Activated T-cell treated with anti-CD3 and anti-CD28 coated beads, Interleukin-2, amount 50 U/mL, for 1 hour (primary cell): ENCODE data around the gene ZNF177.
"Not testable (repeated sequence)": the region's sequence is repeated elsewhere in the genome, so short reads cannot be mapped to it uniquely, and the experiment has no call there.

ENCODE experiments used
- DNase-seq: peaks from one replicate; pipeline ENCODE4 v3.0.0-alpha.2; 2020

ZNF177 gene

DNA sequence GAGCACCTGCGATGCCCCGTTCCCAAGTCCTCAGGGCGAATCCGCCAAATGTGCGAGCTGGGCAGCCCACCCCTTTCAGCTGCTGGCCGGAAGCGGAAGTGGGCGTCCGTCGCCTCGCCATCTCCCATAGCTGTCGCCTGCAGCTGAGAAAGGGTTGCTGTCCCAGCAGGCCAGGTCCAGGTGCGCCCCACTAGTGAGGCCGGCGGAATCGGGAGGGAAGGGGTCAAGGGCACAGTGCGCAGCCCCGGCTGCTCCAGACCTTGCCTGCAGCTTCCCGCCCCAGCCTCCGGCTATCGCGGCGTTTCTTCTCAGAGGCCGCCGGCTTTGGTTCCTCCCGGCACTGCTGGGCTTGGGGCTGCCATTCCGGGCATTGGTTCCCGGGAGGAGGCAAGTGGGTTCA lies at the start of gene ZNF177:
TSS of gene ZNF177 (plus strand) at position 109 of the 400 bp plus-strand sequence. CDS start 15,299 bp downstream, outside the sequence.
- no peak for DNase-seq

DNA sequence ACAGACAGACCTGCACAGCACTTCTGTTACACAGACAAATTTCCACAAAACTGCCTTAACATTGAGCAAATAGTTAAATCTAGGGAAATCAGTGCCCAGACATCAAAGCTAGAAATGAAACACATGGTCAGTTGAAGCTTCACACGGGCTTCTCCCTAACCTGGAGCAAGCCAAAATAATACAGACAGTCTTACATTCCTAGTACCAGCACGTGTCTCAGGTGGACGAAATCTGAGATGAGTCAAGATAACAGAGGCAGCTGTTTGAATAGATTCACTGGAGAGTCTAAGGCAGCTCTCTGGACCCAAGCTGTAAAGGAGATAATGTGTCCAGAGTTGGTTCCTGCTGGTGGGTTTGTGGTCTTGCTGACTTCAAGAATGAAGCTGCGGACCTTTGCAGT lies 49.1 kb upstream of the ZNF177 start:
- DNase-seq: no peak

DNA sequence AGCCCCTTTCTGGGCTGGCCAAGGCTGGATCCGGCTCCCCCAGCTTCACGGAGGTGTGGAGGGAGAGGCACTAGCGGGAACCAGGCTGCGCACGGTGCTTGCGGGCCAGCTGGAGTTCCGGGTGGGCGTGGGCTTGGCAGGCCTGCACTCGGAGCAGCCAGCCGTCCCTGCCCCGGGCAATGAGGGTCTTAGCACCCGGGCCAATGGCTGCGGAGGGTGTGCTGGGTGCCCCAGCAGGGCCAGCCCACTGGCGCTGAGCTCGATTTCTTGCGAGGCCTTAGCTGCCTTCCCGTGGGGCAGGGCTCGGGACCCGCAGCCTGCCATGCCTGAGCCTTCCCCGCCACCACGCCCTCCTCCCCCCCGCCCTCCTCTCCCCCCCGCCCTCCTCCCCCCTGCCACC lies 41.5 kb upstream of the ZNF177 start:
- DNase-seq: no peak

DNA sequence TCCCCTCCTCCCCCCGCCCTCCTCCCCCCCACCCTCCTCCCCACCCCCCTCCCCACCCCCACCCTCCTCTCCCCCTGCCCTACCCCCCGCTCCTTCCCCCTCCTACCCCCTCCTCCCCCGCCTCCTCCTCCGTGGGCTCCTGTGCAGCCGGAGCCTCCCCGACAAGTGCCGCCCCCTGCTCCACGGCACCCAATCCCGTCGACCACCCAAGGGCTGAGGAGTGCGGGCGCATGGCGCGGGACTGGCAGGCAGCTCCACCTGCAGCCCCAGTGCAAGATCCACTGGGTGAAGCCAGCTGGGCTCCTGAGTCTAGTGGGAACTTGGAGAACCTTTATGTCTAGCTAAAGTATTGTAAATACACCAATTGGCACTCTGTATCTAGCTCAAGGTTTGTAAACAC lies 41.1 kb upstream of the ZNF177 start:
- DNase-seq: not testable (repeated sequence)

DNA sequence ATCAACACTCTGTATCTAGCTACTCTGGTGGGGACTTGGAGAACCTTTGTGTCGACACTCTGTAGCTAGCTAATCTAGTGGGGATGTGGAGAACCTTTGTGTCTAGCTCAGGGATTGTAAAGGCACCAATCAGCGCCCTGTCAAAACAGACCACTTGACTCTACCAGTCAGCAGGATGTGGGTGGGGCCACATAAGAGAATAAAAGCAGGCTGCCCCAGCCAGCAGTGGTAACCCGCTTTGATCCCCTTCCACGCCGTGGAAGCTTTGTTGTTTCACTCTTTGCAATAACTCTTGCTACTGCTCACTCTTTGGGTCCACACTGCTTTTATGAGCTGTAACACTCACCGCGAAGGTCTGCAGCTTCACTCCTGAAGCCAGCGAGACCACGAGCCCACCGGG lies 40.6 kb upstream of the ZNF177 start:
- not testable (repeated sequence) for DNase-seq

DNA sequence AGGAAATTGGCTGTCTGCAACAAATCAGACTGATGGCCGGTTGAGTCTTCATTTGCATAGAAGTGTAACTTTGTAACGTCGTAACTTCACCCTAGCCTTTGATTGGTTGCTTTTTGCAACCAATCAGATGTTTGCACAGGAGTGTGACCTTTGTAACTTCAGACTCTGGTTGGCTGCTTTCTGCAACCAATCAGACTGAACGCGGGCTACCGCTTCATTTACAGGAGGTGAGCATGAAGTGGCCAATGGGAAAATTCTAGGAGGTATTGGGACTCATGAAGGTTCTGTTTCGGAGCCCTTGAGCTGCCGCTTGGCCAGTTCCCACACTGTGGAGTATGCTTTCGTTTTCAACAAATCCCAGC lies 39.3 kb upstream of the ZNF177 start:
- DNase-seq: no peak

DNA sequence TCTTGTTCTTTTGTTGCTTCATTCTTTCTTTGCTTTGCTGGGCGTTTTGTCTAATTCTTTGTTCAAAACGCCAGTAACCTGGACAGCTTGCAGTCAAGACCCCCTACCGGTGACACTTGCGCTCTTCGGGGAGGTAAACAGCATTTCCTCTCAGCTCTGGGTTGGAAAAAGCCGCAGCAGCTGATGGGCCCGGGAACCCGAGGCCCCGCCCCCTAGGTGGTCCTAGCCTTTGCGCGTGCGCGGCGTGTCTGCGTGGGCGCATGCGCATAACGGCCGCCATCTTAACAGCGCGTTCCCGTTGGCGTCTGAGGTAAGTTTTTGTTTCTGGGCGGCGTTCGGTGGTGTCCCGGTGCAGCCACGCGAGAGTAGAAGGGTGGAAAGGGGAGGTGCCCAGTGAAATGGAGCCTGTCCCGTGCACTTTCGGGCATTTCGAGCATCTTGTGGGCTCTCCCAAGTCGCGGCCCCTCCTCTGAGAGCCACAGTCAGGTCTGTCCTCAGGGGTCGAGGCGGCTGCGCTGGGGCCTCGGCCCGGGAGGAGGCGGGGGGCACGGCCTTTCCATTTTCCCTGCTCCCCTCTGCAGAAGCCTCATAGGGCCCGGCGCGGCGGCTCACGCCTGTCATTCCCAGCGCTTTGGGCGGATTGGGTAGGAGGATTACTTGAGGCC lies 38.8 kb upstream of the ZNF177 start, which contains the start of gene ZNF559:
TSS of gene ZNF559 (plus strand) at position 261 of the 665 bp plus-strand sequence. CDS start 14,371 bp downstream, outside the sequence.
- DNase-seq: peak; percentile 99

DNA sequence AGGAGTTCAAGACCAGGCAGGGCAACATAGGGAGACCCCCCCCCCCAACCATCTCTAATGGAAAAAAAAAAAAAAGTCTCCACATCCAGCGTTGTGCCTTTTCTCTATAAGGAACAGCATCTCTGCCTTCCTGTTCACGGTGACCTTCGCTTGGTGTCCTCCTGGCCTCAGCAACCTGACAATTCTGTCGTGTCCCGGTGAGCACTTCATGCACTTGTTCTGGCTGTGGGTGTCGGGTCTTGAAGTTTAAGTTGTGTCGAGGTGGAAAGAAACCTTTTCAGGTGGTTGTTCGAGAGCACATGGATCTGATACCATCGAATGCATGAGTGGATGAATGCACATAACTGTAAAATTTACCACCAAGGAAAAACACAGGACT lies 38.2 kb upstream of the ZNF177 start:
- DNase-seq: no peak

DNA sequence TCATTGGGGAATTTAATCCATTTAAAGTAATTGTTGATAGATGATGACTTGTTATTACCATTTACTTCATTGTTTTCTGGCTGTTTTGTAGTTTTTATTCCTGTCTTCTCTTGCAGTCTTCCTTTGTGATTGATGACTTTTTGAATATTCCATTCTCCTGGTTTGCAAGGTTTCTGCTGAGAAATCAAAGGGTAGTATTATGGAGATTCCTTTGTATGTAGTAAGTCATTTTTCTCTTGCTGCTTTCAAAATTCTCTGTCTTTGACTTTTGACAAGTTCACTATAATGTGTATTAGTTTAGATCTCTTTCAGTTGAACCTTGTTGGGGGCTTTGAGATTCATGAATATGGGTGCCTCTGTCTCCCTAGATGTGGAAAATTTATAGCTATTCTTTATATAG lies 32.8 kb upstream of the ZNF177 start:
- DNase-seq: no peak

DNA sequence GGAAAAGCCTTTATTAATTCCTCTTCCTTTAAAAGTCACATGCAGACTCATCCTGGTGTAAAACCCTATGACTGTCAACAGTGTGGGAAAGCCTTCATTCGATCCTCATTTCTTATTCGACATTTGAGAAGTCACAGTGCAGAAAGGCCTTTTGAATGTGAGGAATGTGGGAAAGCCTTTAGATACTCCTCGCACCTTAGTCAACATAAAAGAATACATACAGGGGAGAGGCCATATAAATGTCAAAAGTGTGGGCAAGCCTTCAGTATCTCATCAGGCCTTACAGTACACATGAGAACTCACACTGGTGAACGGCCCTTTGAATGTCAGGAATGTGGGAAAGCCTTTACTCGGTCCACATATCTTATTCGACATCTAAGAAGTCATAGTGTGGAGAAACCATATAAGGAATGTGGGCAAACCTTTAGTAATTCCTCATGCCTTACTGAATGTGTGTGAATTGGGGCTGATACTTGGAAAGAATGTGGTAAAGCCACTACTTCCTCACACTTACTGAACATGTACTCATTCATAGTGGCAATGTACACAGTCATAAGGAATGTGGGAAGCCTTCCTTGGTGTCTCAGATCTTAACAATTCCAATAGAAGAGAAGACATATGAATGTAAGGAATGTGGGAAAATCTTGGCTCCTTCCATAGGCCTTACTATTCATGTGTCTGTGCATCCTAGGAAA lies 20.1 kb upstream of the ZNF177 start:
- no peak for DNase-seq

DNA sequence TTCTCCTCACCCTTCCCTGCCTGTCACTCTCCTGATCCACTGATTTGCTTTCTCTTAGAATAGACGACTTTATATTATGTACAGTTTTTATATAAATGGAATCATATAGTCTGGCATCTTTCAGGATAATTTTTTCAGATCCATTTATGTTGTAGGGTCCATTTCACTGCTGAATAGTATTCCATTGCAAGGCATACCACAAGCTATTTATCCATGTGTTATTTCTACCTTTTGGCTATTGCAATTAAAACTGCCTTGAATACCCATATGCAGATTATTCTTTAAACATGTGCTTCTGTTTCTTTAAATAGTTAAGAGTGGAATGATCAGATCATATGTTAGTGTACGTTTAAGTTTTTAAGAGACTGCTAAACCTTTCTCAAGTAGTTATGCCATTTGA lies 17.8 kb upstream of the ZNF177 start:
- no peak for DNase-seq

DNA sequence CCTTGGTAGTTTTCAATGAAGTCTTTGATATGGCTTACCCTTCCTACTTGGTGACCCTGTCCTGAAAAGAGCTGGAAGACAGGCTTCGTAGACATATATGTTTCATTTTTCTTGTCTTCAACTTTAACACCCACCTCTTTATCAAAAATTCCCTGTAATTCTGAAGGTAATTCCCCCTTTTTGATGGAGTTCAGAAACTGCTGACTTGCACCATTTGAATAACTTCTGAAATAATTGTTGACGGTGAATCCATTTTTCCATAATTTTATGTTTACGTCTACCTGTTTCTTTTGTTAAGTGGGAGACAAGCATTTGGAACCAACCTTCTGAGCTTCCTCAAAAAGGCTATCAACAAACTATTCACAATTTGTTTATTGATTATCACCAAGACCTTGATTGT lies 14.6 kb upstream of the ZNF177 start:
- DNase-seq: no peak

DNA sequence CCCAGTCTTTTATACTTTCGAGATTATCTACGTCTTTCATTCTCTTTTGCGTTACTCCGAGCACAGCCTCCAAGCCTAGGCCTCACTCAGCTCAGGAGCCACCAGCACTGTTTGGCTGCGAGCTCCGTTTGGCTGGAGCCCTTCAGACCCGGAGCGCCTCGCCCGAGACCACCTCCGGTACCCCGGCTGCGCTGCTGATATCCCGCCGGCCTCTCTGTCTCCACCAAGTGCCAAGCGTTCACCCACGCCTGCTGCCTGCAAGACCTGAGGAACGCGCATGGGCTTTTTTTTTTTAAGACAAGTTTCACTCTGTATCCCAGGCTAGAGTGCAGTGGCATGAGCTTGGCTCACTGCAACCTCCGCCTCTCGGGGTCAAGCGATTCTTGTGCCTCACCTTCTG lies 14.1 kb upstream of the ZNF177 start:
- DNase-seq: no peak

DNA sequence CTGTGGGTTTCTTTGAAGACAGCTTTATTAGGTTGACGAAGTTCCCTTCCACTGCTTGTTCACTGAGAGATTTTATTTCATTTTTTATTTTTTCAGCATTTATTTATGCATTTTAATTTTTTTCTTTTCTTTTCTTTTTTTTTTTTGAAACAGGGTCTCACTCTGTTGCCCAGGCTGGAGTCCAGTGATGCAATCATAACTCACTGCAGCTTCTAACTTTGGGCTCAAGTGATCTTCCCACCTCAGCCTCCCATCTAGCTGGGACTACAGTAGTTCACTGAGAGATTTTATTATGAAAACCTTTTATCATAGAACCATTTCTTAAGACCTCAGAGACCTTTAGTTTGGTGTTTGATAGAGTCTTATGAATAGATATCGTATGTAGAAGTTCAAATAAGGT lies 10.3 kb upstream of the ZNF177 start:
- DNase-seq: no peak

DNA sequence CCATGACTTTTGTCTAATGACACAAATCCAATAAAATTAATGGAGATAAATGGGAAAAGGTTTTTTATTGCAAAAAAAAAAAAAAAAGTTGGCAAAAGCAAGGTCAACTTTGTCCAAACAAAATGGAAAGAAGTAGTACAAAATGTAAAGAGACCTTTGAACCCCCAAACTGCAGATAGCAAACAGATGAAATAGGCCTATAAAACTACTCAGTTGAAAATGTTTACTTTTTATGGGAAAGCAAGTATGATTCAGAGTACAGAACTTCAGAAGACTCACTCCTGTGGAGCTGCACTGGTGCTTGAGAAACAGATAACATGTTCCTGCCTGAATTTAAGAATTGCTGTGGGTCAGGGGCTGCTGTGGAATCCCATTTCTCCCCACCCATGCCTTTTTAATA lies 9.8 kb upstream of the ZNF177 start:
- no peak for DNase-seq

DNA sequence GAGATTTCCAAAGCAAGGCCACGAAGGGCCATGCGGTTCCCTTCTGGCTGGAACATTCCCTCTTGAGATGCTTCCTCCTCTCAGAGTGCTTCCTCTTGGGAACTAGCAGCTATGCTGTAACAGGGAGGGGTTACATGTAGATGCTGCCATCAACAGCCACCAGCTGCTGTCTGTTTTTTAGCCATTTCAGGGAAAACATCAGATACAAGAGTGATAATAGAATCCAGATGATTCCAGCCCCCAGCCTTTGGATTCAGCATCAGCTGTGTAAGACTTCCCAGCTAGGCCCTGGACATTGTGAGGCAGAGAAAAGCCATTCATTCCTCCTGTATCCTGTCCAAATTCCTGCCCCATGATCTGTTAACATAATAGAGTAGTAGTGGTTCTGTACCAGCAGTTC lies 8.2 kb upstream of the ZNF177 start:
- DNase-seq: no peak

DNA sequence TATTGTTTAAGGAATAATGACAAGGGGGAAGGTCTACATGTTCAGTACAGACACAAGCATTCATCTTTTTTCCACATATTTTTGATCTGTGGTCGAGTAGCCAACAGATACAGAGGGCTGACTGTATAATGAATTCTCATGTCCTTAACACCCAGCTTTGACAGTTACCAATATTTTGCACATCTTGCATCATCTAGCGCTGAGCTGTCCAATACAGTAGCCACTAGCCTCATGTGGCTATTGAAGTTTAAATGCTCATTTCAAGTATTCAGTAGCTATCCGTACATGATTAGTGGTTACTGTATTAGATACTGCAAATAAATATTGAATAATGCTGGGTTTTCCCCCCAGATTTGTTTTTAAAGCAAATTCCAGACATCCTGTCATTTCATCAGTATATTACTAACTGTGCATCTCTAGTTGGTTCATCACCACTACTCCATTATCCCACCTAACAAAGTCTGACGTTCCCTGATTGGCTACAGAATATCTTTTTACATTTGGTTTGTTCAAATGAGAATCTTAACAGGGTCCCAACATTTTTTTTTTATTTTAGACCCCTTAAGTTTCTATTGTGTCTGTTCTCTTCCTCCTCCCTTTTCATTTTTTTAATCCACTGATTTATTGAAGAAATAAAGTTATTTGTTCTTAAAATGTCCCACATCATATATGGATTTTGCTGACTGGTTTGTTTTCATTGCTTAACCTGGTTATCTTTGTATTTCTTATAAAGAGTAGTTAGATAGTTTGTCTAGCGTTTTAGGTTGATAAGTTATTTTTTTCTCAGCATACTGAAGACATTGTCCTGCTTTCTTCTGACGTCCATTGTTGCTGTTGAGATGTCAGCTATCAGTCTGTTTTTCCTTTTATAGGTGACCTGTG lies 8.2 kb downstream of the ZNF177 start:
- no peak for DNase-seq

DNA sequence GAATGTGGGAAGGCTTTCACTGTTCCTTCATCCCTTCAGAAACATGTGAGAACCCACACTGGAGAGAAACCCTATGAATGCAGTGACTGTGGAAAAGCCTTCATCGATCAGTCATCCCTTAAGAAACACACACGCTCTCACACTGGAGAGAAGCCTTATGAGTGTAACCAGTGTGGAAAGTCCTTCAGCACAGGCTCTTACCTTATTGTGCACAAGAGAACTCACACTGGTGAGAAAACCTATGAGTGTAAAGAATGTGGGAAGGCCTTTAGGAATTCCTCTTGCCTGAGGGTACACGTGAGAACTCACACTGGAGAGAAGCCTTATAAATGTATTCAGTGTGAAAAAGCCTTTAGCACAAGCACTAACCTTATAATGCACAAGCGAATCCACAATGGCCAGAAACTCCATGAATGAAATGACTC lies 18.6 kb downstream of the ZNF177 start:
- no peak for DNase-seq

DNA sequence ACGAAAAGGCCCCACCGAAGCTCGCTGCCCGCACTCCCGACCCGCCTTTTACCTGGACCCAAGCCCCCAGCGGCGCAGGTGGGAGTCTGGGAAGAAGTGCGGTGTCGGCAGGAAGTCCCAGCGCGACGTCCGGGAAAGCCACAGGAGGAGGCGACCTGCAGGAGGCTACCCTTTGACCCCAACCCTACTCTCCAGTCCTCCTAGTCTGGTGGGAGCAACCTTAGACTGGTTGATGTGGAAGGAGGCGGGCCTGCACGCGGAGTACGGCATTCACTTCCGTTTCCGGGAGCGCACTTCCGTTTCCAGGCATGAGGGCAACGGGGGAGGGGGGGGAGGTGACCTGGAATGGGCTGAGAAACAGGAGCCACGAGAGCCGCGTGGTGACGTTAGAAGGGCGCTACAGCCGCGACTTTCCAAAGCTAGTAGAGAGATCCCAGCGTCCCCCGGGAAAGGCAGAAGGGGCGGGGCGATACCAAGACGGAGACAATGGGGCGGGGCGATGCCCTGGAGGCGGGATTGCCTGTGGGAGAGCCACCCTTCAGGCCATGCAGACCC lies 44.1 kb downstream of the ZNF177 start:
- DNase-seq: peak; percentile 25

DNA sequence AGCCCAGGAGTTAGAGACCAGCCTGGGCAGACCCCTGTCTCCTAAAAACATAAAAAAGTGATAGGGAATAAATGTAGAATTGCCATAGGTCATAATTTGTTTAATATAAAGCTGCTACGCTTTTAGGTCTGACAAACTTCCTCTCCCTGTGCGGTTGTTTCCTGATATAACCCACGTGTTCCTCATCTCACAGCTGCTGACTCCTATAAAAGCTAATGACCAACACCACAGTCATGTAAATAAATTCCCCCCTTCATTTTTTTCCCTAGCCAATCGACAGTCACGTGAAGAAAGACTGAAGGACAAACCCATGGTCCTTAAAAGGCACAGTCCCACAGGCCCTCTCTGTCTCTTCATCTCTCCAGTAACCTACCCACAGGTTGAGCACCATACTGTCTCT lies 45.0 kb downstream of the ZNF177 start:
- DNase-seq: no peak

DNA sequence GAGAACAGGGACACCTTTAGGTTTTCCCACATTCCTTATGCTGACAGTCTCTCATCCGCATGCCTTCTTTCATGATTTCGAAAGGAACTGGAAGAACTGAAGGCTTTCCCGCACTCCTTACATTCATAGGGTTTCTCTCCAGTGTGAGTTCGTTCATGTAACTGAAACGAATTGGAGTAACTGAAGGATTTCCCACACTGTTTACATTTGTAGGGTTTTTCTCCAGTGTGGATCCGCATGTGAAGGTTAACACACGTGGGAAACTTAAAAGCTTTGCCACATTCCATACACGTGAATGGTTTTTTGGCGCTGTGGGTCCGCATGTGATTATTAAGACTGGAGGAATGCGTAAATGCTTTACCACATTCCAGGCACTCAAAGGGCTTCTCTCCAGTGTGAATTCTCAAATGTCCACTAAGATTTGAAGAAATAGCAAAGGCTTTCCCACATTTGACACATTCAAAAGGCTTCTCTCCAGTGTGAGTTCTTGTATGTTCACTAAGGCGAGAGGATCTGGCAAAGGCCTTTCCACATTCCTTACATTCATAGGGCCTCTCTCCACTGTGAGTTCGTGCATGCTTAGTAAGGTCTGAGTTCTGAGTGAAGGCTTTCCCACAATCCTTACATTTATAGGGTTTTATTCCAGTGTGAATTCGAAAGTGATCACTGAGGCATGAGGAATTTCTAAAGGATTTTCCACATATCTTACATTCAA lies 50.6 kb downstream of the ZNF177 start:
- DNase-seq: no peak

DNA sequence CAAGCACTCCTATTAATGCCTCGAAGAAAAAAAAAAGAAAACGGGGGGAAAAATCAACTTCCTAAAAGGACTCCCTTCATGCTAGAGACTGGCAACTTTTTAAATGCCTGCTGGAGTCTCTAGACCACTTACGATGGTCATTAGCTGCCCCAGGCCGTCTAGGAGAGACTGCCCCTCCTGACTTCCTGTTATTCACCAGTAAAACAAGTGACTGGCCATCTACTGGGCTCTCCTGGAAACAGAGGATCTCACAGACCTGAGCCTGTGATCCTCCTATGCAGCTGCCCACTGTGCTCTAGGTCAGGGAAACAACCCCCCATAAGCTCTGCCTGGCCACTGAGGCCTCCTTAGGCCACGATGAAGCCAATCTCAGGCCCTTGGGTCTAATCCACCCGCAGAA lies 65.1 kb downstream of the ZNF177 start:
- DNase-seq: no peak

DNA sequence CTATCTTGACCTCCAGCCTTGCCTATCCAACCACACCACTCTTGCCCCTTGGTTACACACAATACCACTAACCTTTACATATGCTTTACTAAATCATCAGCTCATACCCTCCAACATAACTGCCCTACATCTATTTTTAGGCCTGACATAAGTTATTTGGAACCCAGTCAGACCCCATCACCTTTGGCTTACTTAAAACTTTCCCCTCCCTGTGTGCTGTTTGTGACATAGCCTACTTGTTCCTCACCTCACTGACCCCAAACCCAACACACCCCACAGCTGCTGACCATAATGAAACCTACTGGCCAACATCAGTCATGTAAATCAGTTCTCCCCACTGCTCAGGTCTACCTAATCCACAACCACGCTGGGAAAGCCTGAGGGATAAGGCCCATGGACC lies 67.6 kb downstream of the ZNF177 start:
- DNase-seq: no peak
